HT-29 (cell line): ENCODE data around the gene CYB561D1. TPM values are rescaled to one million over a fixed set of nuclear protein-coding genes. Genes with fewer than 3 reads are reported as not detected.

Experiments
- DNase-seq: peaks from one replicate; pipeline ENCODE4 v3.0.0-alpha.2; 2015; ENCODE audit warnings: low spot score
- total RNA-seq: library from RNA; depleted of rRNA; stranded (reverse); fragments of >200 nt; shearing (Covaris generic); gene quantifications from 2 replicates; pipeline ENCODE4 v1.2.3, GENCODE V29; 2014

The CYB561D1 gene
- total RNA-seq, 1 experiment from 2014 or later, result 5.9 TPM

DNA sequence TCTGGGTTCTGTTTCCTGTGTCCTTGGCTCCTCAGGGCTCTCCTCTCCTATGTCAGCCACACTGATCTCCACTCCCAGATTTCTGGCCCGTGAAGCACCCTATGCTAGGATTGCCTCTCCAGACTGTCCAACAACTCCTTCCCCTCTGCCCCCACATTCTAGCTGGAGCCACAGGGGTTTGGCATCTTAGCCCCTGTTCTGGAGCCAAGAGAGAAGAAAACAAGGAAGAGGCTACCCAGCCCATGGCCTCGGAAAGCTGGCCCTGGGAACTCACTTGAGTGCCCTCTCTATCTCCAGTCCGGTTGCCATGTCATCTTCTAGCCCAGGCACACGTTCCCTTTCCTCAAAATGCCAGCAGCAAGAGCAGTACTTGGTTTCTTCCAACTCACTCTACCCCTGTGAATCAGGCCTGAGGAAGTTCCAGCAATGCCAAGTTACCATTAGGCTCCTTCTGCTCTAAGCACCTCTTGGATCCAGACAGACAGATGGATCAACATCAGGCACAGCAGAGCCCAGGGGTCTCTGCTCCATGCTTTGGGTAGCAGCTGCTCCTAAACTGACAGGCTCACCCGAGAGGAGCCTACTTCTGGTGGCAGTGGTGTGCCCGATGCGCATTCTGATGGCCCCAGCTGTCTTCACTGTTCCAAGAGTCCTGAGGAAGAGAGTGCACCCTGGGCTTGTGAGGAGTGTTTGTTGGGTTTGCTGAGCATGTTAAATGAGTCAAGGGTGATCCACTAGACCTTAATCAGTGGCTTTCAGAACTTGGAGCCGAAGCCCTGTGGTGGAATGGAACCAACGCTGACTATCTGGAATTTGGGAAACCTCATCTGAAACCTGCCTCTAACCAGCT lies 34.2 kb downstream of the CYB561D1 start:
- no peak for DNase-seq

DNA sequence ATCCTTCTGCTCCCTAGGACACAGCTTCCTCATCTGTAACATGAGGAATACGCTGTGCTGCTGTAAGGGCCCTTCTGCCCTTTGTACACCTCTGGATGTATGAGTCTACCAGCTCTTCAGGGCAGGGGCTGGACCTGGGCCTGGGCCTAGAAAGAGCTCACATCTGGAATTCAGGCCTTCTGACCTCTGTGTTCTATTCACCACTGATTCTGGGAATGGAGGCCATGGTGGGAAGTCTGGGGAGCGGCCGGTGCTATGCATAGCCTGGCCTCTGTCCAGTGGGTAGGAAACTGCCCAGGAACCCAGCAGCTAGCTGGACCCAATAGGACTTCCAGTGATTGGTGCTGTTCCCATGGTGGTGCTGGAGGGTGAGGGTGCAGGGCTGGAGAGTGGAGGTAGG lies 34.8 kb downstream of the CYB561D1 start:
- DNase-seq, result no peak

DNA sequence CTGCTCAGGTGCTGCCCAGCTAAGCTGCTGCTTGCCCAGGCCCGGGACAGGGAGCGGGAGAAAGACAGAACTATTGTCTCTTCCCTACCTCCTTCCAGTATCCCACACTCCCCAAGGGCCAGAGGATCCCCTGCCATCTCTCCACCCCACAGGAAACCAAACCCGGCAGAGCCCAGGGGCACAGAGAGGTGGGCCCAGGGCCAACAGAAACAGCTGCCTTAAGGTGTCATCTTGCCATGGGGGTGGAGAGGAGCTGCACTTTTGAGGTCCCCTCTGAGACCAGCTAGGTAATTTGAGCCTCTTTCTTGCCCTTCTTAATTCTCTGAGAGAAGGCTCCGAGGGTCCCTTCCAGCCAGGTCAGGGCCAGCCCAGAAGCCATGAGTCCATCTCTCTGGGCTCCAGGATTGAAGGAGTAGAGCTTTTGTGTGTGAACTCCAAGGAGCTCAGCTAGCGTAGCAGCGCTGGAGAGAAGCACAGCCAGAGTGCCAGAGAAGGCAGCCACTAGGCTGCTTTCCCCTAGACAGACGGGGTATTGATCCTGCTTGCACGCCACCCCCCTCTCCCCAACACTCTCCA lies 36.1 kb downstream of the CYB561D1 start:
- no peak for DNase-seq

DNA sequence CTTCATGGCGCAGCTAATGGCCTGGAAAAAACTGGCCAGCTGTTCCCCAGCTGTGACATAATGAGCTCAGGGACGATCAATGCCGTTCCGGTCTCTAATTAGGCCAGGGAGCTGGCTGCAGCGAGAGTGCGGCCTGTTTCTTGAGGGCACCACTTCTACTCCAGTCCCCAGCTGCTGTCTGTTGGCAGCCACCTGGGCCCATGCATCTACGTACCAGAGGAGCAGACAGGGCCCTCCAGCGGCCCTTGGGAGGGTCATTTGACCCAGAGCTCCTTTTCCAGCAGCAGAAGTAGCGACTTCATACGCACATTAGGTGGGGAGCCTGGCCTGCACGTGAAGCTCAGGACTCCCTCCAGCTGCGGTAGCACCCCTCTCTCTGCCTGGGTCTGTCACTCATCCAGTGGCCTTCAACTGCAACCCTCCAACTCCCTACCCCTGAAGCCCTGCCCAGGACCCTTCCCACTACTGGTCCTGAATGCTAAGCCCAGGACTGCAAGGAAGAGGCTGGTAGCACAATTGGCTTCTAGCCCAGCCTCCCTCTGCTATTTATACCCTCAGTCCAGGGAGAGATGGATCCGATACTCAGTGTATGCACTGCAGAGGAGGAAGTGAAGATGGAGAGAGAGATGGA lies 36.7 kb downstream of the CYB561D1 start:
- no peak for DNase-seq

DNA sequence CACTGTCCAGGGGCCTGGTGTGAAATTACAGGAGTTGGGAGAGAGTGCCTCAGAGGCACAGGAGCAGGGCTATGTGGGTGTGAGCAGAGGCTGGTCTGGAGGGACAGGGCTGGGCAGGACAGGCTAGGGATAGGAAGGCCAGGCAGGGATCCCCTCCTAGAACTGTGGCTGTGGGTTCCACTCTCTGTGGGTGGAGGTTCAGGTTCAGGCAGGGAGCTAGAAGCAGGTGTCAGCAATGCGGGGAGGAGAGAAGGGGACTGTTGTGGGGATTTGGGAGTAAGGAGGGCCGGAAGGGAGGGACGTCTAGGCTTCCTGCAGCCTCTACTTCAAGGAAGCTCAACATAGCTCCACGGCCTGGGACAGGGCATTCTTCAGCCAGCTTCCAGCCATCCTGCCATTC lies 37.5 kb downstream of the CYB561D1 start:
- DNase-seq, result no peak

DNA sequence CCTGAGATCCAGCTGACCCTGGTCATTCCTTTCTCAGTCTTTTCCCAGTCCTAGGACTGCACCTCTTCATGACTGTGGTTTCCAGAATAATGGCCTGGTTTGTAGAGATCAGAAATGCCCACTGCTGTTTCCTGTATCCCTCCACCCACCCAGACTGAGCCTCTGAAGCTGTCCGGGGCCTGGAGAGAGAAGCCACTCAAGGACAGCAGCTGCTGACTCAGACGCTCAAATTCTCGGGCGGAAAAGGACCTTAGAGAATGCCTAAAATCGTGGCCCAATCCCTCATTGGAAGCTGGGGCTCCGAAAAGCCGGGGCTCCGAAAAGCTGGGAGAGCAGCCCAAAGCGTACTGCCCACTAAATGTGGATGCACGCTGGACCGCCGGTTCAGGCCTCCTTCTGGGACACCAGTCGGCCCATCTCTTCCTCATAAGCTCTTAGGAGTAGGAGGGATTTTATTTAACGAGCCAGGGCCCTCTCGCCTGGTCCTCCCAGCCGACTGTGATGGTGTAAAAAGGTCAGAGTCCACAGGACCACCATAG lies 38.0 kb downstream of the CYB561D1 start:
- no peak for DNase-seq

- DNase-seq, result peak; percentile 85
Observed at GRCh38 chr1:109532365-109533136, 38.7 kb downstream of the CYB561D1 start.

DNA sequence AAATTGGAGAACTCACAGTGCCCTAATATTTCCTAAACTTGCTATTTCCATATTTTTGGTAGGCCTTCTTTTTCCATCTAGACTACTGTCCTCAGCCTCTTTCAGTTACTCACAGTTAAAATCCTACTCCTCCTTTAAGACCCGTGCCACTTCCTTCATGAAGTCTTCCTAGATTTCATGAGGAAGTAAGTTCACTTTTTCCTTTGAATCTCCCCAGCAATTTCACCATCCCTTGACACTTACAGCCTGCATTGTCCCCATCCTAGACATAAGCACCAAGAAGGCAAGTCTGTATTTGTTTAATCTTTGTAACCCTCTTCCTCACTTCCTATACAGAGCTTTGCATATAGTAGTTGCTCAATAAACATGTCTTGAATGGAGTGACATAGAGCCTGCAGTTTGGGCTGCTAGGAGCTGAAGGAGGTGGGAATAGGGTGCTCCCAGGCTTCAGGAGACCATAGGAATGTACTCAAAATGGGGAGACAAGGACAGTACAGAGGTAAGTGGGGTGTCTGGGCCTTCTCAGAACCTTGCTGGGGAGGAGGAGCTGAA lies 40.5 kb downstream of the CYB561D1 start:
- DNase-seq, result no peak

- no peak for DNase-seq
Observed at GRCh38 chr1:109535481-109535880, 41.6 kb downstream of the CYB561D1 start.

- DNase-seq, result no peak
Observed at GRCh38 chr1:109535971-109536491, 42.1 kb downstream of the CYB561D1 start.

GRCh38 chr1:109537450-109538178 lies 43.7 kb downstream of the CYB561D1 start:
- no peak for DNase-seq

DNA sequence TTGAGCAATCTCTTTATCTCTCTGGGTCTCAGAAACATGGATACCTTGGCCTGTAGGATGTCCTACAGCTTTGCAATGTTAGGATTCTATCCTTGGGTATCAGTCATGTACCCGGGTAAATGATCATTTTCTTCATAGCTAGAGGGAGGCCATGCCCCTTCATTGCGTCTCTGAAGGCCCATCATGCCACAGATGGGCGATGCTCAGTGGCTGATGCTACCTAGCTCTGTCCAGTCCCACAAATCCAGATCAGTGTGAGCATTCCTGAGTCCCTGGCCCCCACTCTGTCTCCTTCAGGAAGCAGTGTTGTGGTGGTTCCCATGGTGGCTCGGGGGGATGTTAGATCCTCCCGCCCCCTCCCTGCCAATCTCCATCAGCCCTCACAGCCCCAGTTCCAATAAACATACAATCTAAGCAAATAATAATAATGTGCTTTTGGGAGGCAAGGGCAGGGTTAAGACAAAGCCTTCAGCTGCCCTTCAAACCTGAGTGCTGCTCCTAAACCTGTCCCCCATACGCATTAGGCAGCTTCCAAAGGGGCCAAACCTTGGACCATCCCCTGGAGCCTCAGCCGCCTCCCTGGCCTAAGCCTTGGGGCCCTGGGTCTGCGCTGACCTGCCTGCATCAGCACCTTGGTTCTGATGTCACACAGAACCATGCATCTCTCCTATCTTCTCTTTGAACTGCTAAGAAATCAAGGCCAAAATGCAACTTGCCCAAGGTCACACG lies 45.1 kb downstream of the CYB561D1 start:
- DNase-seq, result no peak

DNA sequence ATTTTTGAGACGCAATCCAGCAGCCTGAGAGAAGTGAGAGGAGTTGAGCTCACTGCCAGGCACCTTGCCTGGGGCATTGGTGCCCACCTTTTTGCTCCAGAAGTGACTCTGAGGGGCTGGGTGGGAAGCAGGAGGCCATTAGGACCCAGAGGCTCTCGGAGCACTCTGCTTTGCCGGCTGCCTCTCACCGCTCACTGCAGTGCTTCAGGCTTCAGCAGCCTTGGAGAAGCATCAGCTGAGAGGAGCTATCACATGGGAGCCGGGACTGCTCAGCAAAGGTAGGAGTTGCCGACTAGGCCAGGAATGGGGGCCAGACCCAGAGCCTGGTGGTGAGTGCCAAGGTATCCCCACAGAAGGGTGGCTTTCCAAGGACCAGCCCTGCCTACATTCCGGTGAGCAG lies 45.8 kb downstream of the CYB561D1 start, which contains the start of gene GPR61:
Gene GPR61, plus strand, starts transcription at position 197 of the 400 bp plus-strand sequence. CDS start 3,151 bp downstream, outside the sequence.
- DNase-seq, result no peak

DNA sequence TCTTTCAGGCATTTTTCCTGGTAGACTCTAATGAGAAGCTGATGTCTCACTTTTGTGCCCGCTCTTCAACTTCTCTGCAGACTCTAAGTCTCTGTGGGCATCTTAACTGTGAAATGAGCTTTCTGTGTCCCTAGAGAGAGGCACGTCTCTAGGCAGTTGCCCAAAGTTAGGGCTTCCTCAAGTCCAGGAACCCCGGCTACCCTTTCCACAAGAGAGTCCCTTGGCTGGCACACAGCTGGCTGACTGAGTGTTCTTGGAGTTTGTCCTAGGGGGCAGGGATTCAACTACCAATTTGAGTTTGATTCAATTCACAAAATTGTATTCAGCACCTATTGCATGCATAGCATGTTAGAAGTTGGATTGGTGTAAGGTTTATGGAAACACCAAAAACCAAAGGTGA lies 47.2 kb downstream of the CYB561D1 start:
- no peak for DNase-seq

- DNase-seq, result no peak
Observed at GRCh38 chr1:109542657-109543056, 48.8 kb downstream of the CYB561D1 start.

DNA sequence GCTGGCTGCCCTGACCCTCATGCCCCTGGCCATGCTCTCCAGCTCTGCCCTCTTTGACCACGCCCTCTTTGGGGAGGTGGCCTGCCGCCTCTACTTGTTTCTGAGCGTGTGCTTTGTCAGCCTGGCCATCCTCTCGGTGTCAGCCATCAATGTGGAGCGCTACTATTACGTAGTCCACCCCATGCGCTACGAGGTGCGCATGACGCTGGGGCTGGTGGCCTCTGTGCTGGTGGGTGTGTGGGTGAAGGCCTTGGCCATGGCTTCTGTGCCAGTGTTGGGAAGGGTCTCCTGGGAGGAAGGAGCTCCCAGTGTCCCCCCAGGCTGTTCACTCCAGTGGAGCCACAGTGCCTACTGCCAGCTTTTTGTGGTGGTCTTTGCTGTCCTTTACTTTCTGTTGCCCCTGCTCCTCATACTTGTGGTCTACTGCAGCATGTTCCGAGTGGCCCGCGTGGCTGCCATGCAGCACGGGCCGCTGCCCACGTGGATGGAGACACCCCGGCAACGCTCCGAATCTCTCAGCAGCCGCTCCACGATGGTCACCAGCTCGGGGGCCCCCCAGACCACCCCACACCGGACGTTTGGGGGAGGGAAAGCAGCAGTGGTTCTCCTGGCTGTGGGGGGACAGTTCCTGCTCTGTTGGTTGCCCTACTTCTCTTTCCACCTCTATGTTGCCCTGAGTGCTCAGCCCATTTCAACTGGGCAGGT lies 49.5 kb downstream of the CYB561D1 start:
- DNase-seq, result no peak

DNA sequence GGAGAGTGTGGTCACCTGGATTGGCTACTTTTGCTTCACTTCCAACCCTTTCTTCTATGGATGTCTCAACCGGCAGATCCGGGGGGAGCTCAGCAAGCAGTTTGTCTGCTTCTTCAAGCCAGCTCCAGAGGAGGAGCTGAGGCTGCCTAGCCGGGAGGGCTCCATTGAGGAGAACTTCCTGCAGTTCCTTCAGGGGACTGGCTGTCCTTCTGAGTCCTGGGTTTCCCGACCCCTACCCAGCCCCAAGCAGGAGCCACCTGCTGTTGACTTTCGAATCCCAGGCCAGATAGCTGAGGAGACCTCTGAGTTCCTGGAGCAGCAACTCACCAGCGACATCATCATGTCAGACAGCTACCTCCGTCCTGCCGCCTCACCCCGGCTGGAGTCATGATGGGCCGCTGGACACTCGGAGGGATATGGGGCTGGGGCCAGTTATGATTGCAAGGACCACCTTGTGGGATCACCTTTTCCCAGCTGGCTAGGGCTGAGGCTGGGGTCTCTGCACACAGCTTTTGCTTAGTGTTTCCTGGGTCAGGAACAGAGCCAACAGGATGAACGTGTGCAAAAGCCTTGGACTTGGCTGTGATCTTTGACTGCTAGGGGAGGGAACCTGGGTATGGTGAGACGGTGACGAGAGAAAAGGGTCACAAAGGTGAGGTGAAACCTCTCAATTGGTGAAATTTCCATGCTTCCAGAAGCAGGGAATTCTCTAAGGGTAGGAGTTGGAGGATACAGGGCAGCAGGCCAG lies 50.3 kb downstream of the CYB561D1 start:
- DNase-seq, result no peak
